Measurements from ENCODE around the gene CYB5RL.

CYB5RL gene

GRCh38 chr1:54163051-54163450 is 36.8 kb downstream of the CYB5RL start:
- TF ChIP-seq POLR2AphosphoS5 (IDR thresholded peaks at IDR 0.05; ENCODE audit: low read depth, low read length), result no peak

GRCh38 chr1:54161495-54162168 is 38.2 kb downstream of the CYB5RL start:
- TF ChIP-seq POLR2AphosphoS5 (IDR thresholded peaks at IDR 0.05; ENCODE audit: low read depth, low read length), result no peak
- no peak for TF ChIP-seq REST (IDR thresholded peaks at IDR 0.05; ENCODE audit: insufficient read depth in 1 of 2, low read depth in 2 of 2, low read length in 2 of 2)

GRCh38 chr1:54160351-54160750 is 39.5 kb downstream of the CYB5RL start:
- TF ChIP-seq FOXP2 (optimal IDR thresholded peaks at IDR 0.05; ENCODE audit: borderline replicate concordance, extremely low read depth, extremely low read length, insufficient read depth) (no peak), REST (IDR thresholded peaks at IDR 0.05; ENCODE audit: insufficient read depth in 1 of 2, low read depth in 2 of 2, low read length in 2 of 2) (no peak), SIN3A (IDR thresholded peaks at IDR 0.05; ENCODE audit: borderline replicate concordance, insufficient read depth, low read length) (no peak), POLR2AphosphoS5 (IDR thresholded peaks at IDR 0.05; ENCODE audit: low read depth, low read length) (no peak), TAF1 (IDR thresholded peaks at IDR 0.05; ENCODE audit: borderline replicate concordance, insufficient read depth, low read length) (no peak)

GRCh38 chr1:54159733-54160316 is 40.0 kb downstream of the CYB5RL start:
- TF ChIP-seq TAF1 (IDR thresholded peaks at IDR 0.05; ENCODE audit: borderline replicate concordance, insufficient read depth, low read length), result no peak
- no peak for TF ChIP-seq SIN3A (IDR thresholded peaks at IDR 0.05; ENCODE audit: borderline replicate concordance, insufficient read depth, low read length)
- TF ChIP-seq FOXP2 (optimal IDR thresholded peaks at IDR 0.05; ENCODE audit: borderline replicate concordance, extremely low read depth, extremely low read length, insufficient read depth), result no peak
- no peak for TF ChIP-seq POLR2AphosphoS5 (IDR thresholded peaks at IDR 0.05; ENCODE audit: low read depth, low read length)
- no peak for TF ChIP-seq REST (IDR thresholded peaks at IDR 0.05; ENCODE audit: insufficient read depth in 1 of 2, low read depth in 2 of 2, low read length in 2 of 2)

- TF ChIP-seq TAF1 (IDR thresholded peaks at IDR 0.05; ENCODE audit: borderline replicate concordance, insufficient read depth, low read length) (no peak), FOXP2 (optimal IDR thresholded peaks at IDR 0.05; ENCODE audit: borderline replicate concordance, extremely low read depth, extremely low read length, insufficient read depth) (no peak), POLR2AphosphoS5 (IDR thresholded peaks at IDR 0.05; ENCODE audit: low read depth, low read length) (no peak), SIN3A (IDR thresholded peaks at IDR 0.05; ENCODE audit: borderline replicate concordance, insufficient read depth, low read length) (no peak), REST (IDR thresholded peaks at IDR 0.05; ENCODE audit: insufficient read depth in 1 of 2, low read depth in 2 of 2, low read length in 2 of 2) (no peak)
These were observed 41.8 kb downstream of the CYB5RL start for GRCh38 chr1:54158071-54158470.

All from PFSK-1 (cell line).